Eye (tissue), 1 donor: Measurements from ENCODE around the gene SPC24.
"Not testable (repeated sequence)": the region's sequence is repeated elsewhere in the genome, so short reads cannot be mapped to it uniquely, and the experiment has no call there.

ENCODE experiments used
- DNase-seq: peaks from one replicate; pipeline ENCODE4 v3.0.0-alpha.2; 2015

Gene SPC24

GRCh38 chr19:11123114-11123513, 32.5 kb downstream of the SPC24 start:
- DNase-seq = no peak

GRCh38 chr19:11121963-11122362, 33.6 kb downstream of the SPC24 start:
- not testable (repeated sequence) for DNase-seq

- no peak for DNase-seq
These were observed 39.1 kb downstream of the SPC24 start for GRCh38 chr19:11116507-11116906.

- DNase-seq = no peak
These were observed 39.6 kb downstream of the SPC24 start for GRCh38 chr19:11115895-11116446.

GRCh38 chr19:11115042-11115441, 40.5 kb downstream of the SPC24 start:
- DNase-seq = no peak

GRCh38 chr19:11113140-11113708, 42.4 kb downstream of the SPC24 start:
- no peak for DNase-seq

- DNase-seq = no peak
These were observed 43.8 kb downstream of the SPC24 start for GRCh38 chr19:11111771-11112144.

GRCh38 chr19:11111117-11111770, 44.3 kb downstream of the SPC24 start:
- no peak for DNase-seq

GRCh38 chr19:11108746-11109145, 46.8 kb downstream of the SPC24 start:
- no peak for DNase-seq

GRCh38 chr19:11106477-11106876, 49.1 kb downstream of the SPC24 start:
- peak; percentile 29 for DNase-seq

GRCh38 chr19:11105014-11105636, 50.5 kb downstream of the SPC24 start:
- no peak for DNase-seq

GRCh38 chr19:11103667-11104066, 51.9 kb downstream of the SPC24 start:
- DNase-seq = not testable (repeated sequence)

- no peak for DNase-seq
These were observed 52.6 kb downstream of the SPC24 start for GRCh38 chr19:11102944-11103343.

GRCh38 chr19:11101057-11101456, 54.5 kb downstream of the SPC24 start:
- no peak for DNase-seq

- DNase-seq = no peak
These were observed 55.5 kb downstream of the SPC24 start for GRCh38 chr19:11100049-11100448.

- DNase-seq = no peak
These were observed 56.7 kb downstream of the SPC24 start for GRCh38 chr19:11098861-11099260.

GRCh38 chr19:11098327-11098726, 57.3 kb downstream of the SPC24 start:
- DNase-seq = no peak

GRCh38 chr19:11097367-11097766, 58.2 kb downstream of the SPC24 start:
- not testable (repeated sequence) for DNase-seq

- DNase-seq = peak; percentile 37
These were observed 59.3 kb downstream of the SPC24 start for GRCh38 chr19:11096210-11096841.
